ENCODE data around the gene TSPAN3. TPM values are rescaled to one million over a fixed set of nuclear protein-coding genes. Genes with fewer than 3 reads are reported as not detected.

TSPAN3 gene
- total RNA-seq, 1 experiment from 2014 or later, result 84.9 TPM

- TF ChIP-seq ZNF317 (CRISPR knock-in tag; IDR thresholded peaks at IDR 0.05; ENCODE audit: borderline replicate concordance, low read depth) (no peak), JUN (CRISPR knock-in tag; IDR thresholded peaks at IDR 0.05) (no peak), ZNF512 (CRISPR knock-in tag; IDR thresholded peaks at IDR 0.05; ENCODE audit: borderline replicate concordance) (no peak), ZNF121 (CRISPR knock-in tag; IDR thresholded peaks at IDR 0.05) (no peak), RELA (CRISPR knock-in tag; IDR thresholded peaks at IDR 0.05; ENCODE audit: borderline replicate concordance) (no peak), ETV6 (CRISPR knock-in tag; IDR thresholded peaks at IDR 0.05) (no peak), CBFB (CRISPR knock-in tag; IDR thresholded peaks at IDR 0.05; ENCODE audit: low read depth) (no peak)
Observed at GRCh38 chr15:77010857-77011256, 60.1 kb downstream of the TSPAN3 start (continued).

GRCh38 chr15:77010312-77010686, 60.6 kb downstream of the TSPAN3 start:
- Mint-ChIP-seq H3K36me3 (no peaks in the 10 kb centered on the region), H3K4me3 (no peak overlapping the region), H3K4me1 (no peaks in the 10 kb centered on the region), H3K9me3 (no peaks in the 10 kb centered on the region), H3K27me3 (ENCODE audit: low read depth) (no peaks in the 10 kb centered on the region), H3K27ac (no peak overlapping the region)
- DNase-seq (ENCODE audit: low spot score) (no peak), ATAC-seq (no peak)
- ChIA-PET CTCF (interaction anchor here (1.5 kb wide), 1 partner anchor 14 kb away, joined by 6 read pairs; no protein-coding TSS in a partner anchor), POLR2A (no interaction called here)
- TF ChIP-seq FOXK1 (CRISPR knock-in tag; IDR thresholded peaks at IDR 0.05) (no peak), GTF2I (CRISPR knock-in tag; conservative IDR thresholded peaks at IDR 0.05) (no peak), ZNF396 (CRISPR knock-in tag; IDR thresholded peaks at IDR 0.05; ENCODE audit: borderline replicate concordance) (no peak), HMGA2 (CRISPR knock-in tag; IDR thresholded peaks at IDR 0.05) (no peak)

DNA sequence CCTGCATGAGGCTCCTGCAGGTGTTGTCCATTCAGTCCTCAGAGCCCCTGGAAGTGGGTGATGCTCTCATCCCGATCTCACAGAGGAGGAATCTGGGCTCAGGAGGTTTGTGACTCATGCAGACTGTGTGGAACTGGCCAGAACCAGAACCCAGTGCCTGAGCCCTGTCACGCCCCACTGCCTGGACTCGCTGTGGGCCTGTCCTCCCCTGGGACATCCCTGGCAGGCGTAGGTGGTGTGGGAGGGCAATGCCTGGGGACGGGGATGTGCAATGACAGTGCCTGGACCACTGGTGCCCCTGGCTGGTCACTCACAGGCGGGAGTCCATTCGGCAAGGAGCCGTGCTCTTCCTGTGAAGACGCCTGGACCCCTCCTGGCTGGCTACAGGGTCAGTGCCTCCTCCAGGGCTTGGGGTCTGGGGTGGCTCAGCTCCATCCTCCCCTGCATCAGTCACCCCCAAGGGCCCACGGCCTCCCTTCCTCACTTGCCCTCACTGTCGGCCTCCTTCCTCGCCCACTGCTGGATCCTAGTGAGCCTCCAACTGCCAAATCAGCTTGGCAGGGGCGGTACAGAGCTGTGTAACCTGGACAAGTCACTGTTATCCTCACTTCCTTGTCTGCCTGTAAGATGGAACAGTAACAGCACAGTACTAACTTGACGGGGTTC, 61.1 kb downstream of the TSPAN3 start:
- H3K27ac Mint-ChIP-seq, result no peak overlapping the region
- no peak for DNase-seq (ENCODE audit: low spot score)
- CTCF ChIA-PET, result no interaction called here

DNA sequence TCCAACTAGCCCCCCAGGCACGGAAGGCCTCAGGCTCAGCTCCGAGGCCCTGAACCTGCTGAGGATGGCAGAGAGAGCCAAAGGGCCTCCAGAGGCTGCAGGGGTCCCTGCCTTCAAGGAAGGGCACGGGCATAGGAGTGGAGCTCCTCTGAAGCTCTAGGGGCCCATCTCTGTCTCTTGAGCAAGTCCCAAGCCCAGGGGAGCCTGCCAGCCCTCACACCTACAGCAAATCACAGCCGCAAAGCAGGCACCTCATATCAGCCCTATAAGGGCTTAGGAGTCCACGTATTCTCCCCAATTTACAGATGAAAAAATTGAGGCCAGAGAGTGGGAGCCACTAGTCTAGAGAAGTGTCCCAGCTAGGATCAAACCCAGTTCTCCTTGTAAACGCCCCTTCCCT, 61.7 kb downstream of the TSPAN3 start:
- Mint-ChIP-seq H3K4me1 (no peaks in the 10 kb centered on the region), H3K4me3 (no peak overlapping the region), H3K36me3 (no peaks in the 10 kb centered on the region), H3K27ac (no peak overlapping the region), H3K27me3 (ENCODE audit: low read depth) (no peaks in the 10 kb centered on the region; the same call in 1 of the 2 replicates), H3K9me3 (0 out of 2 replicates have a peak, but pooled peaks cover 1% of the 10 kb centered on the region)
- no peak for DNase-seq (ENCODE audit: low spot score)
- ChIA-PET POLR2A (no interaction called here), CTCF (no interaction called here)
- no peak for ATAC-seq
- TF ChIP-seq, protein P1, sequence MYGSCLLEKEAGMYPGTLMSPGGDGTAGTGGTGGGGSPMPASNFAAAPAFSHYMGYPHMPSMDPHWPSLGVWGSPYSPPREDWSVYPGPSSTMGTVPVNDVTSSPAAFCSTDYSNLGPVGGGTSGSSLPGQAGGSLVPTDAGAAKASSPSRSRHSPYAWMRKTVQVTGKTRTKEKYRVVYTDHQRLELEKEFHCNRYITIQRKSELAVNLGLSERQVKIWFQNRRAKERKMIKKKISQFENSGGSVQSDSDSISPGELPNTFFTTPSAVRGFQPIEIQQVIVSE (CRISPR knock-in tag; IDR thresholded peaks at IDR 0.05; ENCODE audit: borderline replicate concordance), result no peak
- TF ChIP-seq TEAD4 (CRISPR knock-in tag; IDR thresholded peaks at IDR 0.05) (no peak), EMX1 (CRISPR knock-in tag; IDR thresholded peaks at IDR 0.05) (no peak), ATF6 (CRISPR knock-in tag; IDR thresholded peaks at IDR 0.05) (no peak), GTF2I (CRISPR knock-in tag; conservative IDR thresholded peaks at IDR 0.05) (no peak), NFYB (CRISPR knock-in tag; conservative IDR thresholded peaks at IDR 0.05; ENCODE audit: low read depth) (no peak), SMAD4 (CRISPR knock-in tag; IDR thresholded peaks at IDR 0.05) (no peak), ZNF281 (CRISPR knock-in tag; IDR thresholded peaks at IDR 0.05) (no peak), TP53 (CRISPR knock-in tag; IDR thresholded peaks at IDR 0.05) (no peak)
- TF ChIP-seq, protein P2, sequence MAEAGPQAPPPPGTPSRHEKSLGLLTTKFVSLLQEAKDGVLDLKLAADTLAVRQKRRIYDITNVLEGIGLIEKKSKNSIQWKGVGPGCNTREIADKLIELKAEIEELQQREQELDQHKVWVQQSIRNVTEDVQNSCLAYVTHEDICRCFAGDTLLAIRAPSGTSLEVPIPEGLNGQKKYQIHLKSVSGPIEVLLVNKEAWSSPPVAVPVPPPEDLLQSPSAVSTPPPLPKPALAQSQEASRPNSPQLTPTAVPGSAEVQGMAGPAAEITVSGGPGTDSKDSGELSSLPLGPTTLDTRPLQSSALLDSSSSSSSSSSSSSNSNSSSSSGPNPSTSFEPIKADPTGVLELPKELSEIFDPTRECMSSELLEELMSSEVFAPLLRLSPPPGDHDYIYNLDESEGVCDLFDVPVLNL (CRISPR knock-in tag; IDR thresholded peaks at IDR 0.05; ENCODE audit: borderline replicate concordance, low read depth), result no peak

More for the DNA sequence above, 61.1 kb downstream of the TSPAN3 start:
- TF ChIP-seq, protein P3, sequence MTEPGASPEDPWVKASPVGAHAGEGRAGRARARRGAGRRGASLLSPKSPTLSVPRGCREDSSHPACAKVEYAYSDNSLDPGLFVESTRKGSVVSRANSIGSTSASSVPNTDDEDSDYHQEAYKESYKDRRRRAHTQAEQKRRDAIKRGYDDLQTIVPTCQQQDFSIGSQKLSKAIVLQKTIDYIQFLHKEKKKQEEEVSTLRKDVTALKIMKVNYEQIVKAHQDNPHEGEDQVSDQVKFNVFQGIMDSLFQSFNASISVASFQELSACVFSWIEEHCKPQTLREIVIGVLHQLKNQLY (CRISPR knock-in tag; IDR thresholded peaks at IDR 0.05), result no peak
- H3K36me3 Mint-ChIP-seq, result no peaks in the 10 kb centered on the region
- no peak overlapping the region for H3K4me3 Mint-ChIP-seq
- H3K27me3 Mint-ChIP-seq (ENCODE audit: low read depth), result no peaks in the 10 kb centered on the region
- POLR2A ChIA-PET, result no interaction called here
- no peaks in the 10 kb centered on the region for H3K9me3 Mint-ChIP-seq
- ATAC-seq, result no peak
- no peaks in the 10 kb centered on the region for H3K4me1 Mint-ChIP-seq

All from WTC11 (cell line).